Glomerular endothelial cell (primary cell): ENCODE measurements around the gene CREBBP. TPM values are rescaled to one million over a fixed set of nuclear protein-coding genes. Genes with fewer than 3 reads are reported as not detected.

Experiments used
- DNase-seq: peaks from one replicate; pipeline ENCODE4 v3.0.0-alpha.2; 2011; ENCODE audit warnings: low read depth, low spot score; ENCODE audit errors: extremely low read depth
- total RNA-seq: library from RNA; depleted of rRNA; stranded (reverse); fragments of >200 nt; gene quantifications from 2 replicates; pipeline ENCODE4 v1.2.3, GENCODE V29; 2015

The CREBBP gene
- total RNA-seq, 1 donor from 2014 or later = 59.6 TPM

GRCh38 chr16:3770530-3770929, 110.0 kb downstream of the CREBBP start:
- DNase-seq = no peak

- DNase-seq = no peak
Observed at GRCh38 chr16:3769942-3770341, 110.6 kb downstream of the CREBBP start.

GRCh38 chr16:3769013-3769412, 111.5 kb downstream of the CREBBP start:
- DNase-seq = no peak

GRCh38 chr16:3767333-3767986, 113.1 kb downstream of the CREBBP start:
- DNase-seq = no peak

- DNase-seq = no peak
Observed at GRCh38 chr16:3766177-3766576, 114.3 kb downstream of the CREBBP start.

GRCh38 chr16:3764409-3764808, 116.1 kb downstream of the CREBBP start:
- no peak for DNase-seq

- no peak for DNase-seq
Observed at GRCh38 chr16:3762107-3762750, 118.3 kb downstream of the CREBBP start.

GRCh38 chr16:3761375-3762106, 119.0 kb downstream of the CREBBP start:
- DNase-seq = no peak

- DNase-seq = no peak
Observed at GRCh38 chr16:3760518-3760917, 120.0 kb downstream of the CREBBP start.

GRCh38 chr16:3759736-3760135, 120.8 kb downstream of the CREBBP start:
- DNase-seq = no peak

GRCh38 chr16:3756113-3756512, 124.4 kb downstream of the CREBBP start:
- DNase-seq = no peak

GRCh38 chr16:3755249-3755648, 125.3 kb downstream of the CREBBP start:
- DNase-seq = no peak

- DNase-seq = no peak
Observed at GRCh38 chr16:3754772-3755171, 125.7 kb downstream of the CREBBP start.

- no peak for DNase-seq
Observed at GRCh38 chr16:3754081-3754703, 126.3 kb downstream of the CREBBP start.

GRCh38 chr16:3752984-3753383, 127.5 kb downstream of the CREBBP start:
- no peak for DNase-seq

GRCh38 chr16:3751878-3752277, 128.6 kb downstream of the CREBBP start:
- DNase-seq = no peak

GRCh38 chr16:3748307-3748706, 132.2 kb downstream of the CREBBP start:
- no peak for DNase-seq

GRCh38 chr16:3745751-3746355, 134.7 kb downstream of the CREBBP start:
- no peak for DNase-seq

GRCh38 chr16:3744018-3744417, 136.5 kb downstream of the CREBBP start:
- no peak for DNase-seq

- DNase-seq = no peak
Observed at GRCh38 chr16:3740934-3741333, 139.6 kb downstream of the CREBBP start.

GRCh38 chr16:3740186-3740585, 140.3 kb downstream of the CREBBP start:
- no peak for DNase-seq
